C4-2B (cell line): Measurements from ENCODE around the gene PGBD2.
"Not testable (repeated sequence)": the region's sequence is repeated elsewhere in the genome, so short reads cannot be mapped to it uniquely, and the experiment has no call there.

Source experiments
- ZFX ChIP-seq: fragments of 450-650 bp; IDR thresholded peaks from 2 replicates; pipeline ENCODE4 v1.6.1; 2017
- TF ChIP-seq, protein P1 (sequence below): fragments of 450-650 bp; conservative IDR thresholded peaks from 2 replicates; pipeline ENCODE4 v1.5.1; 2017; ENCODE audit warnings: mild to moderate bottlenecking

- TF ChIP-seq, protein P1, sequence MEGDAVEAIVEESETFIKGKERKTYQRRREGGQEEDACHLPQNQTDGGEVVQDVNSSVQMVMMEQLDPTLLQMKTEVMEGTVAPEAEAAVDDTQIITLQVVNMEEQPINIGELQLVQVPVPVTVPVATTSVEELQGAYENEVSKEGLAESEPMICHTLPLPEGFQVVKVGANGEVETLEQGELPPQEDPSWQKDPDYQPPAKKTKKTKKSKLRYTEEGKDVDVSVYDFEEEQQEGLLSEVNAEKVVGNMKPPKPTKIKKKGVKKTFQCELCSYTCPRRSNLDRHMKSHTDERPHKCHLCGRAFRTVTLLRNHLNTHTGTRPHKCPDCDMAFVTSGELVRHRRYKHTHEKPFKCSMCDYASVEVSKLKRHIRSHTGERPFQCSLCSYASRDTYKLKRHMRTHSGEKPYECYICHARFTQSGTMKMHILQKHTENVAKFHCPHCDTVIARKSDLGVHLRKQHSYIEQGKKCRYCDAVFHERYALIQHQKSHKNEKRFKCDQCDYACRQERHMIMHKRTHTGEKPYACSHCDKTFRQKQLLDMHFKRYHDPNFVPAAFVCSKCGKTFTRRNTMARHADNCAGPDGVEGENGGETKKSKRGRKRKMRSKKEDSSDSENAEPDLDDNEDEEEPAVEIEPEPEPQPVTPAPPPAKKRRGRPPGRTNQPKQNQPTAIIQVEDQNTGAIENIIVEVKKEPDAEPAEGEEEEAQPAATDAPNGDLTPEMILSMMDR: not testable (repeated sequence)
- TF ChIP-seq ZFX: not testable (repeated sequence)
Measured at GRCh38 chr1:248930037-248930436, 24.0 kb downstream of the PGBD2 start.
